ENCODE measurements around the gene HOXA10.

GRCh38 chr7:27170426-27171324, 3.4 kb downstream of the HOXA10 start:
- TF ChIP-seq, protein P1, sequence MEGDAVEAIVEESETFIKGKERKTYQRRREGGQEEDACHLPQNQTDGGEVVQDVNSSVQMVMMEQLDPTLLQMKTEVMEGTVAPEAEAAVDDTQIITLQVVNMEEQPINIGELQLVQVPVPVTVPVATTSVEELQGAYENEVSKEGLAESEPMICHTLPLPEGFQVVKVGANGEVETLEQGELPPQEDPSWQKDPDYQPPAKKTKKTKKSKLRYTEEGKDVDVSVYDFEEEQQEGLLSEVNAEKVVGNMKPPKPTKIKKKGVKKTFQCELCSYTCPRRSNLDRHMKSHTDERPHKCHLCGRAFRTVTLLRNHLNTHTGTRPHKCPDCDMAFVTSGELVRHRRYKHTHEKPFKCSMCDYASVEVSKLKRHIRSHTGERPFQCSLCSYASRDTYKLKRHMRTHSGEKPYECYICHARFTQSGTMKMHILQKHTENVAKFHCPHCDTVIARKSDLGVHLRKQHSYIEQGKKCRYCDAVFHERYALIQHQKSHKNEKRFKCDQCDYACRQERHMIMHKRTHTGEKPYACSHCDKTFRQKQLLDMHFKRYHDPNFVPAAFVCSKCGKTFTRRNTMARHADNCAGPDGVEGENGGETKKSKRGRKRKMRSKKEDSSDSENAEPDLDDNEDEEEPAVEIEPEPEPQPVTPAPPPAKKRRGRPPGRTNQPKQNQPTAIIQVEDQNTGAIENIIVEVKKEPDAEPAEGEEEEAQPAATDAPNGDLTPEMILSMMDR (conservative IDR thresholded peaks at IDR 0.05; ENCODE audit: low read depth, low read length): no peak
- TF ChIP-seq EZH2 (IDR thresholded peaks at IDR 0.05; ENCODE audit: borderline replicate concordance, low read depth, low read length, poor library complexity, severe bottlenecking): no peak
